ENCODE results near the gene SSC4D. TPM values are rescaled to one million over a fixed set of nuclear protein-coding genes. Genes with fewer than 3 reads are reported as not detected.

Gene SSC4D
- polyA plus RNA-seq, 1 donor from 2014 or later: 2.5 TPM

GRCh38 chr7:76386691-76387260 is 22.7 kb downstream of the SSC4D start:
- no peak for TF ChIP-seq POLR2AphosphoS5 (IDR thresholded peaks at IDR 0.05)
- TF ChIP-seq TAF1 (IDR thresholded peaks at IDR 0.05; ENCODE audit: low read depth): no peak
- TF ChIP-seq EZH2 (IDR thresholded peaks at IDR 0.05; ENCODE audit: borderline replicate concordance, insufficient read depth, low read length, poor library complexity, severe bottlenecking): no peak
- no peak for TF ChIP-seq SMC3 (conservative IDR thresholded peaks at IDR 0.05; ENCODE audit: poor library complexity)
- no peak for TF ChIP-seq CTCF (IDR thresholded peaks at IDR 0.05; ENCODE audit: poor library complexity, severe bottlenecking)
- TF ChIP-seq MXI1 (conservative IDR thresholded peaks at IDR 0.05; ENCODE audit: poor library complexity, severe bottlenecking): no peak
- no peak for TF ChIP-seq EP300 (conservative IDR thresholded peaks at IDR 0.05; ENCODE audit: poor library complexity, severe bottlenecking)
- TF ChIP-seq REST (IDR thresholded peaks at IDR 0.05; ENCODE audit: borderline replicate concordance): no peak
- TF ChIP-seq RAD21 (conservative IDR thresholded peaks at IDR 0.05): no peak
- Histone ChIP-seq H3K27ac (ENCODE audit: low read length) (no peak overlapping the region), H2AFZ (ENCODE audit: low read depth, low read length) (no peak overlapping the region), H3K27me3 (ENCODE audit: insufficient read depth, low read depth, low read length) (no peaks in the 10 kb centered on the region), H4K20me1 (ENCODE audit: insufficient read depth) (no peaks in the 10 kb centered on the region), H3K4me2 (ENCODE audit: low read length) (no peak overlapping the region), H3K9ac (ENCODE audit: low read length) (no peak overlapping the region), H3K9me2 (ENCODE audit: insufficient read depth, low read length) (no peaks in the 10 kb centered on the region), H3K36me3 (ENCODE audit: insufficient read depth, low read length) (no peaks in the 10 kb centered on the region), H3K4me3 (ENCODE audit: low read length) (no peak overlapping the region), H3F3A (ENCODE audit: insufficient read depth, low read length, poor library complexity, severe bottlenecking) (no peaks in the 10 kb centered on the region), H3K9me3 (ENCODE audit: low read length) (no peaks in the 10 kb centered on the region), H3K79me2 (replicated peaks; ENCODE audit: insufficient read depth, low read length) (no peaks in the 10 kb centered on the region)

GRCh38 chr7:76383089-76383944 is 26.2 kb downstream of the SSC4D start:
- no peak overlapping the region for H2AFZ ChIP-seq (ENCODE audit: low read depth, low read length)
- H3K27me3 ChIP-seq (ENCODE audit: insufficient read depth, low read depth, low read length): no peaks in the 10 kb centered on the region
- no peaks in the 10 kb centered on the region for H3K36me3 ChIP-seq (ENCODE audit: insufficient read depth, low read length)
- no peak overlapping the region for H3K4me3 ChIP-seq (ENCODE audit: low read length)
- H3K9ac ChIP-seq (ENCODE audit: low read length): no peak overlapping the region
- TF ChIP-seq RAD21 (conservative IDR thresholded peaks at IDR 0.05): no peak
- no peak for TF ChIP-seq POLR2AphosphoS5 (IDR thresholded peaks at IDR 0.05)
- no peak for TF ChIP-seq CTCF (IDR thresholded peaks at IDR 0.05; ENCODE audit: poor library complexity, severe bottlenecking)
- no peaks in the 10 kb centered on the region for H3K9me3 ChIP-seq (ENCODE audit: low read length)
- H3K9me2 ChIP-seq (ENCODE audit: insufficient read depth, low read length): no peaks in the 10 kb centered on the region
- H3F3A ChIP-seq (ENCODE audit: insufficient read depth, low read length, poor library complexity, severe bottlenecking): no peaks in the 10 kb centered on the region
- no peaks in the 10 kb centered on the region for H3K79me2 ChIP-seq (replicated peaks; ENCODE audit: insufficient read depth, low read length)
- no peaks in the 10 kb centered on the region for H4K20me1 ChIP-seq (ENCODE audit: insufficient read depth)
- no peak overlapping the region for H3K27ac ChIP-seq (ENCODE audit: low read length)
- H3K4me2 ChIP-seq (ENCODE audit: low read length): no peak overlapping the region
